NCI-H2107 treated with DMSO at 0.1 percent for 48 hours (cell line): ENCODE measurements around the gene PFKFB2.
A peak's percentile ranks its signal among the peaks of the same experiment; 100 is the strongest.

Experiments used
- DNase-seq: peaks from one replicate; lab custom pipeline; 2025; ENCODE audit not compliant: unreplicated experiment; lab: John Stamatoyannopoulos, UW

Gene PFKFB2

DNA sequence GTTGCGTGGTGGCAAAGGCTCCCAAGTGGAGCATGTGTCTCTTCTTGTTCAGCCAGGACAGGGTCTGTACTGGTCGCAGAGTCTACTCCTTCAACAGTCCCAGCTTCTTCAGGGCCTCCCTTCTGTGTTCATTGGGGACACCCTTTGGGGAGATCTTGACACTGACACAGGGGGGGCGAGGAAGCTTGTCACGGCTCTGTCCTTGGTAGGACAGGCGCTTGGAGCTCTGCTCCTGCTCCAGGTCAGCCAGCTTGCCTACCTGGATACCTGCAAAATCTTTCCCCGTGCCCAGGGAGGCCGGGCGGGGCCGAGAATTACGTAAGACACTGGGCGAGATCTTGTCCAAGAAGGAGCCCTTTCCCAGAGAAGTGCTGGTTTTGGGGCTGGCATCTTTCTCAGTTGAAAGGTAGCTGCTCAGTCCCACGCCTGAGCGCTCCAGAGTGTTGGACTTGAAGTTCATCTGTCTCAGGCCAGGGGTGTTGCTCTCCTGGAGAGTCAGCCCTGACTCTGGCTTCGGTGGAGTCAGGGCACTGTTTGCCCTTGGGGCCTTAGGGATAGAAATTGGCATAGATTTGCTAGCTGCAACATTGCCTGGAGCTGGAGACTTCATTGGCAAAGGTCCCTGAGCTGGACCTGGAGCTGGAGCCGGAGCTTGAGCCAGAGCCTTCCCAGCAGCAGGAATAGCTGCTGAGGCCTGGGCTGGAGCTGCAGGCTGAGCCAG is 31.0 kb upstream of the PFKFB2 start:
- no peak for DNase-seq

DNA sequence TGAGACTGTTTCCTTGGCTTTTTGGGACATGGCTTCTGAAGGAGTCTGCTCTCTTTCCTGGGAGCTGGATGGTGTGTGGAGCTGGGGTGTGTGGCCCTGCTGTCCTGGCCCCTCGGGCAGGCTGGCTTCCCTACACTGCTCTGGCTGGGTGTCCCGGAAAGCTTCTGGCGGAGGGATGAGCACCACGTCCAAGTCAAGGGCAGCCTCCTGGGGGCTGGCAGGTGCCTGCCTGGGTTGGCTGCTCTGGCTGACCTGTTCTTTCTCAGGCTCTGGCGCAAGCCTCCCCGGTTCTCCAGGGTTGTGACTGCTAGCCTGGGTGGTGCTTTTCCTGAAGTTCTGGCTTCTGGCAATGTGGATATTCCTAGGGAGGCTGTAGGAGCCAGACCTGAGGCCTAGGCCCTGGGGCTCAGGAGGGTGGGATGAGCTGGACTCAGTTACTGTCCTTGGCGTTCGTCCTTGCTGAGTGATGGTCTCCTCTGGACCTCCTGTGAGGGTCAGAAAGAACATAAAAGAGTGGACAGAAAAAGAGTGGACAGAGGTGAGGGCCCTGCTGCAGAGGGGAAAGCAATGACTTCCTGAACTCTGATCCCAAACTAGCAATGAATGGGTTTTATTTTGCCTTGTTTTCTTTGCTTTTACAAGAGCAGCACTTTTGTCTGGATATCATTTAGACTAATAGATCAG is 29.9 kb upstream of the PFKFB2 start:
- no peak for DNase-seq

DNA sequence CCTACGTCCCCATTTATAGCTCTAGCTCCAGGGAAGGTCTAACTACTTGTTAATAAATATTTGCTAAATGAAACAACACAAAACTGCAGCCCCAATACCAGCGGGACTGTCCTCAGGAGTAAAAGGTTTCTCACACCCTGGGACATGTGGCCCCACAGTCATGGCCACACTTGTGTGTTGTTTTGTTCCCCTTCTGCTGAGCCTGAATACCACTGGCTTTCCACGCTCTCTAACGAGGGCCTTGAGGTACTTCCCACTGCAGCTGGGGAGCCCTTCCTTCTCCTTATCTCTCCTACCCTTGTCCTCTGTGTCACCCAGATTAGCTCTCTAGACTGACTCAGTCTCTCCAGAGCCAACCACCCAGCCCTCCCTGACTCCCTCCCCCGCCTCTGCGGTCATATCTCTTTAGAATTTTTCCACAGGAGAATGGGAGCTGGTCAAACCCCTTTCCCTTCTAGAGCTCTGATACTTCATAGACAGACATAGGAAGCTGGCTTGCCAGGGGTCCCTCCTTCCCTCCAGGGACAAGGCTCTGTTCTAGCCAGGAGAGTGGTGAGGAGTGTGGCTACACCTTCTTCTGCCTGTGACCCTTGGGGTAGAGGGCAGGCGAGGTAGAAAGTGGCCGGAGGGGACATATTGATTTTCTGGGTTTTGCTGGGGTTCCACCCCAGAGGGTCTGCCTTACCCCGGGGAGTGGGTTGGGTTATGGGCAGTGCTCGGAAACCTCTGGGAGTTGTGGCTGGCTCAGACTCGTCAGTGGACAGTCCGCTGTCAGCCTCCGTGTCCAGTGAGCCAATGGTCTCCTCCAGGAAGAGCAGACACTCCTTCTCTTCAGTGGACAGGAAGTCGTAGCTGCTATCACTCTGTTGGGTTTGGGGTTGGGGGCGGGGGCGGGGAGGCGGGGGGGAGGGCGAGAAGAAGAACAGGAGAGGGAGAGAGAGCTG is 28.6 kb upstream of the PFKFB2 start:
- no peak for DNase-seq

DNA sequence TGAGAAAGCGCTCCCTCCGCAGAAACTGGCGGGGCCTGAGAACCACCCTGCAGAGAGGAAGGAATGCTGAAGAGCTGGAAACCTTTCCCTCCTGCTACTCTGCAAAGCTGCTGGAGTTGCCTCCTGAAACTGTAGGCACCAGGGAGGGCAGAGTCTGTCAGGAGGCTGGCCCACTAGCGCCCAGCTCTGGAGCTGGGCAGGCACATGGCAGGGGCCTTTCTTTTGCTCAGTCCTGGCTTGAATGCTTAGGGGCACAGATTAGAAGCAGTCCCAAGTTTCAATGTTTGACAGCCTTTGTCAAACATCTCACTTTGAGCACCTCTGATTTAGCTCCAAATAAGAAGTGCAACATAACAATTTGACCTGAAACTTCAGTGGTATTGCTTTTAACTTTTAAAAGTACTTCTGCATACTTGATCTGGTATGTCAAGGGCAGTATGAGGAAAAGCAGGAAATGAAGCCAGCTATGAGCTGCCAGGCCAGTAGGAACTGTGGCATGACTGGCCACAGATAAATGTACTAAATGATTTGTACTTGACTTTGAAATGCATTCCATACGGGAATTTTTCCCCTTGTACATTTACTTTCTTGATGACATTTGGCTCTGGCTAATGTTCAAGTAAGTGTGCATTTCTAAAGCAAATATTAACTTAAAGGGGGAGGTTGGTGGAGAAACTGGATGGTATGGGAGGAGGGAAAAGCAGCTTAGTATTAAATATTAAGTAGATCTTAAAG is 27.8 kb upstream of the PFKFB2 start:
- no peak for DNase-seq

DNA sequence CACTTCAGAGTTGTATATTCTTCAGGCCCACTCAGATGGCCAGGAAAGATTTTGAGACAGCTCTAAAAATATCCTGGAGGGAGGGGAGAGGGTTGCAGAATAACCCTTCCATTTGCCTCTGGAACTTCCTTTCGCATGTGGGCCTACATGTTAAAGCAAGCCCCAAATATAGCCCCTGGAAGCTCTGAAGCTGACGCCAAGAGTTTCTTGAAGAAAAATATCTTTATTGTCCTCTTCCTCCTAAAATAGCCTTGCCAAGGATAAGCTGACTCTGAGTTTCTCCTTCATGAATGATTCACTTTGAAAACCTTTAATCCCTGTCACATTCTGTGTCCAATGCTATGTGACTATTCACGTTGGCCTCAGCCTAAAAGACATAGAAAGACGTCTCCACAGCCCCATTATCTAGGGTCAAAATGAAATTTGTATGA is 27.0 kb upstream of the PFKFB2 start:
- DNase-seq, result no peak

DNA sequence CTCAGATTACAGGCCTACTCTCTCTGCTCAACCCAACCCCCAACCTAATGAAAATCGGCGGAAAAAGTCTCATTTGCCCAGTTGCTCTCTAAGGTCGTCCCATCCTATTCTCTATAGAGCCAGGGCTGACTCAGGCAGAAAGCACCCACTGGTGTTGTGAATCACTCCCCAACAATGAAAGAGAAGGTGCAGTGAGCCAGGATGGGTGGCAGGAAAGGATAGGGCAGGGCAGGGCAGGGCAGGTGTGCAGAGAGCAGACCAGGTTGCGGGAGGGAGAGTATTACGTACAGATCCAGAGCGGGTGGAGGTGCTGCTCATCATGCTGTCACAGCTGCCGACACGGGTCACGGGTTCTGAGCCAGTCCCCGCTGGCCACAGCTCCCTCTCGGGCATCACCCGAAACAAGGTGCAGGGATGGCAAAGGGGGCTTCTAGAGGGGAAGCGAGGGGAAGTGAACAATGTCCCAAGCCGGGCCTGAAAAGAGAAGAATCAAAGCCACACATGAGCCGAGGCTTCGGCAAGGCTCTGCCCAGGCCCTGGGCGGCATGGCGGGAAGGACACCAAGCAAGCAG is 25.8 kb upstream of the PFKFB2 start:
- DNase-seq, result no peak

DNA sequence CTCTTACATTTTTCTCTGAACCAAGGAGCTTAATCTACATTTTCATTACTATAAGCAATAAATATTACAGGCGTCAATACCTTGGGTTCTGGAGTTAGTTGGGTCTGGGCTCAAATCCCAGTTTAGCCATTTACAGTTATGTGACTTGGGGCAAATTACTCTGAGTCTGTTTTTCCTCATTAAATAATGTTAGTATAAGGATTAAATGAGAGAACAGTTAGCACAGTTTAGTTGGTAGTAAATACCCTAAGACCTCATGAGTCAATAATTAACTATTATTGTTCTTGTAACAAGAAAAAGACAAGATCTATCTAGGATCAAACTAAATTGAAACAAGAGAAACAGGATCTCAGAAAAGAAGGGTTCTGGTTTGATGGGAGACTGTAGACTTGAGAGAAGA is 25.2 kb upstream of the PFKFB2 start:
- DNase-seq, result no peak

DNA sequence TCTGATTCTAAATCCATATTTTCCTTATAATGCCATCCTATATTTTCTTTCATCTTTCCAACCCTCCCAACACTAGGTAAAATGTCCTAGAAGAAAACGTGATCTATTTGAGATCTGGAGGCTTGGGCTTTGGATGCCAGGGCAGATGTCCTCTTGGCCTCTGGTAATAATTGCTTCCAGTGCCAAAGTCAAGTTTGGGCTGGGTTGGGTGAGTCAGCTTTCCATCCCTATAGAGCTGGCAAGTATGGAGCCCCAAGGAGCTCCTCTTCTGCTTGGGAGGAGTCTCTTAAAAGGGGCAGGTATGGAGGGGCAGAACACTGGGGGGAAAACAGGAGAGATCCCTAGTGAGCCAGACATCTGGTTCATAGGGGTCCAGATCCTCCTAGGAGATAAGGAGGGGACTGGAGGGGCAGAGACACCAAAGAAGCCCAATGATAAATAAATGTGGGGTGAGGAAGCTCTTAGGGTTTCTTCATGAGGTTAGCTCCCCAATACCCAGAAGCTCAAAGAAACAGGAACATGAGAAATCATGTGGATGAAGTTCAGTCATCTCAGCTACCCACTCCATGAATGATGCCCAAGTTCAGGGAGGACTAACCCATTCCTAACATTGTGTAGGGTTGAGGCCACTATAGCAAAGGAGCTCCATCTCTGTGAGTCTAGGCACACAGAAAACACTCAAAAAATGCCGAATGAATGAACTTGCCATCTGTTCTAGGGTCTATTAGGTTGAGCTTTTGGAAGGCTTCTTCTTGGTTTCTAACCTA is 24.0 kb upstream of the PFKFB2 start:
- no peak for DNase-seq

DNA sequence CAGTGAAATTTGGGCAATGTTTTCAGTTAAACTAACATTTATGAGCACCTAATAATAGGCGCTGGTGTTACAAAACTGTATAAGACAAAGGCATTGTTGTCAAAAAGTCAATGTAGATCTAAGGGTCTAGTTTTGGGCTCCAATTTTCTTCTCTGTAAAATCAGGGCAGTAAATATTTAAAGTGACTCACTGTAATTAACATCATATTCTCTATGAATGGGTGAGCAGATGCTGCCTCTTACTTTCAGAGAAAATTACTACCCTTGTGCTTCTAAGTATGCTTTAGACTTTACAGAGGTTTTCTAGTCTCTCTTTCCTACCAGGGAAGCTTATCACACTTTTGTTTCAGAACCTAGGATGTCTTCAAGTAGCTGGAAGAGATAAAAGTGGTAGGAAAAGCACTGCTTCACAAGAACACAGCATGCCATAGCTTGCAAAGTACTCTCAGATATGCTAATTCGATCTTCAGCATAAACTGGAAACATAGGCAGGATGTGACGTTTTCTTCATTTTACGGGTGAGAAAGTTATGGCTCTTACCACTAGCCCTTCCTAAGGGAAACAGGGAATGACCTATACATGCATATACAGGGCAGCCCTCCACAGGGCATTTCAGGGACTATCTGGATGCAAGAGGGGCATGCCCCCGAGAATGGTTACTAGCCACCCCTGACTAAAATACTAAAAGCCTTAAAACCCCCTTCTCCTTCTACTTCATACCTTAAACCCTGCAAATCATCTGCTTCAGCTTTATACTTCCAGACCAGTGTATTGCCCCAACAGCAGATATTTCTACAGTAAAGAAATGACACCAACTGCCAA is 23.2 kb upstream of the PFKFB2 start:
- DNase-seq, result no peak

DNA sequence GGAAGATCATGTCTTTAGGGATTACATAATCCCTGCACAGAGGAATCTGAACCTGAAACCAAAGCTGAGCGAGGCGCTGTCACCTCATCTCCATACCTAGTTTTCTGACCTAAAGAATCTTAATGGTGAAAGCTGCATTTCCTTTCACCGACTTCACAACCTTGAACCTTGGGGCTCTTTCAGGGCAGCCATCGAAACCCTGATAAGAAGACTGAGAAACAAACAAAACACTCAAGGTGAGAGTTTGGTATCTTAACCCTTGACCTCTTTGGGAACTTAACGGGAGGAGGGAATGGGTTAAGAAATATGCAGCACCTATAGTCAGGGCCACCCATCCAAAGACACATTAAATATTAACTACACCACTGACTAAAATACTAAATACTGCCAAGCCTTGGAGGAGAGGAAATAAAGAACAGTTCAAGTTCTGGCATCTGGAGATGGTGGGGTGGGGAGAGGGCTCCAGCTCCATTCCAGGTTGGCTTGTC is 22.5 kb upstream of the PFKFB2 start:
- no peak for DNase-seq

DNA sequence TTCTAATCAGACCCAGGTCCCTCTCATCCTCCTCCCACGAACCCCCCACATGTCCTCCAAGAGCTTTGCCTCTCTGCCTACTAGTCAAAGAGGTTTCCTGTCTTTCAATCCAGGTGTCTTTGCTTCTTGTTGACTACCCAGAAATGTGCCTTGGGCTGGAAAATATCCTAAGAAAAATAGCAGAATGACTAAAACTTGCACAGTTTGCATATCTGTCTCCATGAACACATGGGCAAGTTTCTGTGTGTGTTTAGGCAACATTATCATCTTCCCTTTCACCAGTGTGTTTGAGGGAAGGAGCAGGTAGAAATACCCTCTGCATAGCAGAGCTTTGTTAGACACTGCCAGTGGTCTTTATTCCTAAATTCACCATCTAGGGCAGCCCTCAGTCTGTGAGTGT is 22.1 kb upstream of the PFKFB2 start:
- DNase-seq, result no peak

DNA sequence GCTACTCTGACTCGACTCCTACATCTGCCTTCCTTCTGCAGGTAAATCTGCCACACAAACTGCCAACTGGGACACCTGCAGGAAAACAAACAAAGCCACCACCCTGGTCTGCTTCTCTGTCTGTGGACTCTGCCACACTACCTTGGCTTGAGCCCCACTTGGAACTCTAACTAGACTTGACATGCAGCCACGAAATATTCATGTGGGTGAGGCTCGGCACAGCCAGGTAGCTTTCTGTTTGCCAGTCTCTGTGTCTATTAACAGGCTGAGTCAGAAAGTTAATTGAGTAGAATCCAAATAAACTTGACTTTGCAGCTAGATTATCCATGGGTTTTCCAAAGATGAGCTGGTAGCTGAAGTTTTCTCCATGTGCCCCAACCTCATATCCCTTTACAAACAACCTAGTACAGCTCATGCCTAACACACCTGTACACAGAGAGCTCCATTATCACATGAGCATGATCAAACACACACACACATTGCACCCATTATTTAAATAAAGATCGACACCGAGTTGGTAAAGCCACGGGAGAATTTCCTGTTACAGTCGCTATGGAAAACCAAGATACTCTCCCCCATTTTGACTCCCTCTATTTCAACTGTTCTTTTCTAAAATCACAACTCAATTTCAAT is 21.3 kb upstream of the PFKFB2 start:
- DNase-seq, result no peak

DNA sequence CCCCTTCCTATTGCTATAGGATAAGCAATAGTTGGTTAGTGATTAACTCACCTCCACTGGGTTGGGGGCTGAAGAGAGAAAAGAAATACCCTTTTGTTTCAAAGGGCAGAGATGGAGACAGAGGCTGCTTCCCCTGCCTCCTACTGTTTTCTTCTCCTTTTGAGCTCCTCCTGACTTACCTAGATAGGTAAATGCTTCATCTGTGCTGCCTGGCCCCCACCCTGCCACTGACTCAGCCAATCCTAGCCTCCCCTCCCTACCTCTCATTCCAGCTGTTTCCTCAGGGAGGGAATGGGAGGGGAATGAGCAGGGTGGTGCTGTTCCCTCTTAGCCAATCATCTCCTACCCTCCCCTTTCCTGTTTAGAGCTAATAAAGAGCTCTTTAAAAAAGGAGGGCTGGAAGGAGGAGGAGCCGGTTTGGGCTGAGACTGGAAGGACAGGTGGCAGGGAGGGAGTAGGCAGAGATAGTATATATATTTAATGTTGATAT is 20.5 kb upstream of the PFKFB2 start, which contains the start of gene C1orf116:
C1orf116 (minus strand) TSS at position 229 of the 490 bp plus-strand sequence. CDS start 5,158 bp downstream, outside the sequence.
- DNase-seq, result peak; percentile 82

DNA sequence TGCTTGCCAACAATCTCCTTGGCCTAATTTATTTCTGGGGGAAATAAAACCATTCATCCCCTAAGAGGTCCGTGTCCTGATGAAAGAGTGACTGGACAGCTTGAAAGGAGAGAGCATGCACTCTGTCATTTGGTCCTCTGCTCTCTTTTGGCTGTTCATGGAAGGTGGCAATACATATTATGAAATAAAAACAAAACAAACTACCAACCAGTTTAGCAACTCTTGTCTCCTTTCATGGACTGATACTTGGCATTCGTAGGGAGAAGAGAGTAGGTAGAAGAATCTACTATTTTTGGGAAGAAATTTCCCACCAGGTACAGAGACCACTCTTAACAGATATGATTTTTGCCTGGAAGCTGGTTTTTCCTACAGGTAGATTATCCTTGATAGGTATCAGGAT is 19.8 kb upstream of the PFKFB2 start:
- DNase-seq, result no peak

DNA sequence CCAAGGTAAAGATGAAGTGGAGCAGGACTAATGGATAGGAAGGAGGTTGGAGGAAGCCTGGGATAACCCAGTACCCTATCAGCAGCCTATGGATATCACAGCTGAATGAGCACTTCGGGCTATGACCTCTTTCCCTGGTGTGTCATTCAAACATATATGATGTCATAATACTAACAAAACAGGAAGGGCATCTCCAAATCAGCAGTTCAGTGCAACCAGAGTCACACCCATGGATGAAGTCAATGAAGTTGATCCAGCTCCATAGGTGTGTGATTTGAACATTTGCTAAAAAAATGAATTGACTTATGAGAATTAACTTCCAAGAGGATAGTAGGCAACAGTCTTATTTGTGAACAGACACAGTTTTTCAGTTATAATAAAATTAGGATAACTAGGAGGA is 18.9 kb upstream of the PFKFB2 start:
- DNase-seq, result no peak

DNA sequence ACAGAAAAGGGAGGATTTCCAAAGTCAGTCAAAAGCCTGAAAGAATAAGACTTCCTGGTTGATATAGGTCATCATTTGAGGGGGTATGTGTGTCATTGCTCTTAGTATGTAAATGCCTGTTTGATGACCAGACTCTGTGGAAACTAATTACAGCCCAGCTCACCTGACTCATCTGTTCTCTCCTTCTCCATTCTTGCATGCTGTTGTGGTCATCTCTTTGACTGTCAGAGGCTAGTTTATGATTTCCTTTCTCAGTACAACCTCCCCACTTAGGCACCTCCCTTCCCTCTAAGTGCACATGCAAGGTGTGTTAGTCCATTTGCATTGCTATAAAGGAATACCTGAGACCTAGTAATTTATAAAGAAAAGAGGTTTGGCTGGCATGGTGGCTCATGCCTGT is 18.1 kb upstream of the PFKFB2 start:
- DNase-seq, result no peak

DNA sequence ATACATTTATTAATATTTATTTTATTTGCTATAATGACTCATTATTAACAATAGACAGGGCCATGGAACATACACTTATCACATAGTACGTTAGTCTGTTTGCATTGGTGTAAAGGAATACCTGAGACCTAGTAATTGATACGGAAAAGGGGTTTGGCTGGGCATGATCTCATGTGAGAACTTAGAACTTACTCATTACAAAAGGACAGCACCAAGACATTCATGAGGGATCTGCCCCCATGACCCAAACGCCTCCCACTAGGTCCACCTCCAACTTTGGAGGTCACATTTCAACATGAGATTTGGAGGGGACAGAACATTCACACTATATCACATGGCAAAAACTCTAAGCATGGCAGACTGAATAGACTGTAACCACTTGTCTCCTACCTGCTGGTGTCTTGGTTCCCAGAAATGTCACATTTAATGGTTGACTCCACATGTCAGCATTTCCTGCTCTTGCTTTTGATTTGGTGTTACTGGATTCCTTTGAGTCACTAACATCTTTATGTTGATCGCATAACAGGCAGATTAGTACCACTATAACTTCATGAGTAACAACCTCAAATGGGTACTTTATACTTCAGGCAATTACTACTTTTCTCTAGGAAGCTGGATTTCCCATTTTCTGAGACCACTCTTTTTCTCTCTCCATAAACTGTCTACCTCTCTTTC is 17.1 kb upstream of the PFKFB2 start:
- DNase-seq, result no peak

DNA sequence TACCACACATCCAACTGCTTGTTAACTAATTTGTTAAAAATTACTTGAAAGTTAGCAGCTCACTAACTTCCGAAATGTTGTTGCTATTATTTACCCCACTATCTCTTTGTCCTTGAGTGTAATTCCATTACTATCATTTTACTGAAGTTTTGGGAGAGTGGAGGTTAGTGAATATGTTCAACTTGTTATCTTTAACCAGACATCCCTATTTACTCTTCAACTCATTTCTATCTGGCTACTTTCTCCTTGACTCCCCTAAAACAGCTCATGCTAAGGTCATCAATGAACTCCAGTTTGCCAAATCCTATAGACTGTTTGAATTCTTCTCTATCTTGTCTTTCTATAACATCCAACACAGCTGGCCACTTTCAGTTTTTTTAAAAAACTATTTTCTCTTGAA is 16.2 kb upstream of the PFKFB2 start:
- no peak for DNase-seq
